GM23338 (cell line): Measurements from ENCODE around the gene PRTN3. TPM values are rescaled to one million over a fixed set of nuclear protein-coding genes. Genes with fewer than 3 reads are reported as not detected.

ENCODE experiments used
- ATAC-seq: fragments of 200-7000 bp; cut with Tn5 transposase; 3 replicates; pipeline ENCODE4 v1.9.1; 2020
- DNase-seq: peaks from one replicate; pipeline ENCODE4 v3.0.0-alpha.2; 2015; ENCODE audit warnings: low spot score
- H2AFZ ChIP-seq: fragments of 200-600 bp; sonication (generic); 2 replicates; pipeline ENCODE4 v1.8.0; 2016; ENCODE audit warnings: antibody characterized with exemption, mild to moderate bottlenecking, moderate library complexity
- H3F3A ChIP-seq: fragments of 200-600 bp; sonication (generic); replicated peaks from 2 replicates; pipeline ENCODE4 v1.8.0; 2017; ENCODE audit warnings: antibody characterized with exemption, mixed run types, low read depth
- H3K27ac ChIP-seq: fragments of 200-600 bp; sonication (generic); 2 replicates; pipeline ENCODE4 v1.6.1; 2016; ENCODE audit warnings: low read depth
- H3K27me3 ChIP-seq: fragments of 200-600 bp; sonication (generic); 2 replicates; pipeline ENCODE4 v1.8.0; 2016; ENCODE audit warnings: mild to moderate bottlenecking, mixed run types, moderate library complexity; ENCODE audit not compliant: insufficient read depth
- H3K36me3 ChIP-seq: fragments of 200-600 bp; sonication (generic); 2 replicates; pipeline ENCODE4 v1.8.0; 2016; ENCODE audit warnings: mild to moderate bottlenecking; ENCODE audit not compliant: insufficient read depth
- H3K4me1 ChIP-seq: fragments of 200-600 bp; sonication (generic); 2 replicates; pipeline ENCODE4 v1.8.0; 2016; ENCODE audit warnings: mild to moderate bottlenecking, moderate library complexity; ENCODE audit not compliant: insufficient read depth
- H3K4me2 ChIP-seq: fragments of 200-600 bp; sonication (generic); 2 replicates; pipeline ENCODE4 v1.7.1; 2017; ENCODE audit warnings: mixed run types
- H3K4me3 ChIP-seq: fragments of 200-600 bp; sonication (generic); 2 replicates; pipeline ENCODE4 v1.6.1; 2016; ENCODE audit warnings: mixed run types
- H3K79me2 ChIP-seq: fragments of 200-600 bp; sonication (generic); replicated peaks from 2 replicates; pipeline ENCODE4 v1.8.0; 2017; ENCODE audit warnings: mild to moderate bottlenecking; ENCODE audit not compliant: insufficient read depth
- H3K9me2 ChIP-seq: fragments of 200-600 bp; sonication (generic); 2 replicates; pipeline ENCODE4 v1.8.0; 2017; ENCODE audit not compliant: insufficient read depth
- H4K20me1 ChIP-seq: fragments of 200-600 bp; sonication (generic); replicated peaks from 2 replicates; pipeline ENCODE4 v1.8.0; 2017; ENCODE audit warnings: mild to moderate bottlenecking; ENCODE audit not compliant: insufficient read depth
- H3K27ac Mint-ChIP-seq: 2 replicates; pipeline ENCODE4 v1.8.0; 2020; ENCODE audit warnings: inconsistent platforms, mild to moderate bottlenecking, moderate library complexity, mixed read lengths
- H3K27me3 Mint-ChIP-seq: 3 replicates; pipeline ENCODE4 v1.8.0; 2022; ENCODE audit warnings: low read depth, mild to moderate bottlenecking, moderate library complexity, mixed read lengths, inconsistent platforms; ENCODE audit not compliant: insufficient read depth, poor library complexity
- H3K36me3 Mint-ChIP-seq: 3 replicates; pipeline ENCODE4 v1.8.0; 2021; ENCODE audit warnings: low read depth, mild to moderate bottlenecking, inconsistent platforms, moderate library complexity, mixed read lengths
- H3K4me1 Mint-ChIP-seq: 3 replicates; pipeline ENCODE4 v1.8.0; 2020; ENCODE audit warnings: mild to moderate bottlenecking, inconsistent platforms, mixed read lengths
- H3K4me3 Mint-ChIP-seq: 3 replicates; pipeline ENCODE4 v1.8.0; 2021; ENCODE audit warnings: moderate library complexity, mild to moderate bottlenecking, inconsistent platforms, mixed read lengths
- H3K9me3 Mint-ChIP-seq: 3 replicates; pipeline ENCODE4 v1.8.0; 2020; ENCODE audit warnings: moderate library complexity, mild to moderate bottlenecking, inconsistent platforms, mixed read lengths
- CREB1 ChIP-seq: fragments of 250-450 bp; sonication (Bioruptor Pico); IDR thresholded peaks from 2 replicates; pipeline ENCODE4 v1.5.0; 2020; ENCODE audit warnings: low read depth, mild to moderate bottlenecking, moderate library complexity
- ETS1 ChIP-seq: IDR thresholded peaks from 2 replicates; pipeline ENCODE4 v1.6.1; 2016; ENCODE audit warnings: antibody characterized with exemption
- EZH2 ChIP-seq: fragments of 200-600 bp; sonication (generic); IDR thresholded peaks from one replicate; pipeline ENCODE4 v1.8.0; 2017; ENCODE audit warnings: antibody characterized with exemption, mild to moderate bottlenecking, low read depth; ENCODE audit not compliant: unreplicated experiment
- EZH2phosphoT487 ChIP-seq: fragments of 200-600 bp; sonication (generic); IDR thresholded peaks from one replicate; pipeline ENCODE4 v1.8.1; 2018; ENCODE audit warnings: antibody characterized with exemption; ENCODE audit not compliant: unreplicated experiment
- JUNB ChIP-seq: IDR thresholded peaks from one replicate; pipeline ENCODE4 v1.6.1; 2016; ENCODE audit warnings: antibody characterized with exemption; ENCODE audit not compliant: unreplicated experiment
- NANOG ChIP-seq: IDR thresholded peaks from 2 replicates; pipeline ENCODE4 v1.6.1; 2016; ENCODE audit warnings: antibody characterized with exemption, borderline replicate concordance
- POLR2AphosphoS5 ChIP-seq: IDR thresholded peaks from 2 replicates; pipeline ENCODE4 v1.6.1; 2016; ENCODE audit warnings: antibody characterized with exemption, low read depth
- REST ChIP-seq: IDR thresholded peaks from one replicate; pipeline ENCODE4 v1.6.1; 2018; ENCODE audit warnings: antibody characterized with exemption; ENCODE audit not compliant: unreplicated experiment
- ZNF114 ChIP-seq: fragments of 250-450 bp; sonication (Bioruptor Pico); IDR thresholded peaks from 2 replicates; pipeline ENCODE4 v1.5.0; 2020; ENCODE audit warnings: mild to moderate bottlenecking, moderate library complexity
- polyA plus RNA-seq: library from polyadenylated mRNA; unstranded; fragments of >200 nt; fragmentation: Nextera tagmentation; extraction: Ambion mirVana; gene quantifications from 2 replicates; pipeline ENCODE4 v1.2.1, GENCODE V29; 2016
- total RNA-seq: library from RNA; depleted of rRNA; stranded (reverse); fragments of >200 nt; shearing (Covaris generic); gene quantifications from 2 replicates; pipeline ENCODE4 v1.2.3, GENCODE V29; 2014

The PRTN3 gene
- total and polyA plus RNA-seq, 2 experiments from 2014 or later, result 0.21 to 0.68 TPM

- TF ChIP-seq POLR2AphosphoS5 (no peak), CREB1 (CRISPR knock-in tag) (no peak), JUNB (no peak), REST (no peak)
Measured at GRCh38 chr19:888581-889385, 48.0 kb downstream of the PRTN3 start (continued).

- H3K4me3 Mint-ChIP-seq, result no peak overlapping the region
- no peak overlapping the region for H3K27ac Mint-ChIP-seq
- no peaks in the 10 kb centered on the region; the same call in 2 of the 3 replicates for H3K4me1 Mint-ChIP-seq
Measured at GRCh38 chr19:889662-890295, 49.0 kb downstream of the PRTN3 start.

More at GRCh38 chr19:889662-890295, 49.0 kb downstream of the PRTN3 start:
- H2AFZ ChIP-seq, result no peak overlapping the region
- H4K20me1 ChIP-seq, result peaks cover 4% of the 10 kb centered on the region; the same call in 1 of the 2 replicates
- Mint-ChIP-seq H3K36me3 (peaks cover 9% of the 10 kb centered on the region; the same call in 1 of the 3 replicates), H3K9me3 (peaks cover 3% of the 10 kb centered on the region; the same call in 2 of the 3 replicates), H3K27me3 (peaks cover 20% of the 10 kb centered on the region)
- no peaks in the 10 kb centered on the region; the same call in 1 of the 2 replicates for H3K79me2 ChIP-seq
- no peaks in the 10 kb centered on the region; the same call in 1 of the 2 replicates for H3F3A ChIP-seq
- no peak overlapping the region for H3K4me2 ChIP-seq
- H3K36me3 ChIP-seq, result no peaks in the 10 kb centered on the region
- TF ChIP-seq CREB1 (CRISPR knock-in tag) (no peak), EZH2 (no peak), NANOG (no peak), EZH2phosphoT487 (no peak), ETS1 (no peak), REST (no peak), ZNF114 (CRISPR knock-in tag) (no peak)
- H3K27ac ChIP-seq, result no peak overlapping the region
- ATAC-seq, result no peak
- H3K9me2 ChIP-seq, result no peaks in the 10 kb centered on the region
- DNase-seq, result no peak
- H3K4me1 ChIP-seq, result no peaks in the 10 kb centered on the region
- H3K4me3 ChIP-seq, result no peak overlapping the region
- no peaks in the 10 kb centered on the region for H3K27me3 ChIP-seq
